Posterior cingulate gyrus (tissue), 11 donors: ENCODE measurements around the gene STK35.

ENCODE experiments used
- DNase-seq, 10 donors: peaks; one replicate each; pipeline versions ENCODE4 v3.0.0 to v3.0.0-alpha.2; 2020 to 2021; ENCODE audit warnings: mixed read lengths in 3 of 10
- intact Hi-C: fragments of 100-400 bp; cut with DNase I; formaldehyde crosslinking; loops from one replicate; pipeline ENCODE4 v1.15.1; 2023

STK35 gene

DNA sequence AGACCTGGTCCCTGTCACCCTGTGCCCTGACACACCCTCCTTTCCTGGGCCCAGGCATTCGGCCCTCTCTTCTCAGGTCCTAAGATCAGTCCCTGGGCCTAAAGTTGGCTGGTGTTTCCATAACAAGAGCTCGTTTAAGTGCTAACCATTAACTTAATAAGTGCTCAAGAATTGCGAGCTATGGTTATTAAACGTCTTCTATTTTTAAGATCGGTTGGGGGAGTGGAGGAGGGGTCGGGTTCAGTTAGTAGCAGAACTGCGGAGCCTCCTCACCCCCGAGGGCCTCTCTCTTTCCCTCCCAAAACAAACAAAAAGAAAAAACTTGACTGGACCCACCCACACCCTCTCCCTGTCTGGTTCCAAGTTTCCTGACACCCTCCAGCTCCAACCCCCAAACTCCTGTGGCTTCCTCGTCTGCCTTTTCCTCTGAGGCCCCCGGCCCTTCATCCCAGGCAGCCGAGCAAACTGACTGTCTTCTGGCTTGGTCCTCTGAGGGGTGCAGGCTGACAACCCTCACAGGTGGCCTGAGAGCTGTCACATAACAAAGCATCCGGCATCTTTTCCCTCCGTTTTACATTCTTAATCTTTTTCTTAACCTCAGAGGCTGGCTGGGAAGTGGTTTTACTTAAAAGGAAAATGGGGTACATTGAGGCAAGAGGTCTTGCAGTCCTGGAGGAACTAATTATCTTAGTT is 2.0 kb downstream of the STK35 start:
- peak in 1 of 10 donors; percentile 62 for DNase-seq
- intact Hi-C loops = loop anchor here (10.0 kb wide), 1 partner anchor 329 kb away; no protein-coding TSS in a partner anchor

- intact Hi-C loops = loop anchor here (10.0 kb wide), 1 partner anchor 329 kb away; no protein-coding TSS in a partner anchor
- DNase-seq = no peak
These were observed 2.6 kb downstream of the STK35 start for GRCh38 chr20:2104236-2104635.

DNA sequence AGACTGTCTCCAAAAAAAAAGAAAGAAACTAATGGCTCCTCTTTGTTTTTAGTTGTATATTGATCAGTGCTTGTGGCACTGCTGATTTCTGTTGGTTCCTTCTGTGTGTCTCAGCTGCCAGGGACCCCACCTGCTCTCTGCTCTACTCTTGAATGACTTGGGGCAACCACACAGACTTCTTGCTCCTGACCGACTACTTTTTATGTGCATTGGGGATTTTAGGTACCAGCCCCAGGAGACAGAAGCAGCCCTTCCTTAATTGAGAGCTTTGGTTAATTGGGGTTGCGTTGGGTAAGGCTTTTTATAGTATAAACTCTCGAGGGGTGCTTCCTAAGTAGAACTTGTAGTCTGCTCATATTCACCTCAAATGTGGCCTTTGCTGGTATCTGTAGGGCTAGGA is 6.9 kb downstream of the STK35 start:
- intact Hi-C loops = loop anchor here (10.0 kb wide), 1 partner anchor 334 kb away; no protein-coding TSS in a partner anchor
- no peak for DNase-seq

DNA sequence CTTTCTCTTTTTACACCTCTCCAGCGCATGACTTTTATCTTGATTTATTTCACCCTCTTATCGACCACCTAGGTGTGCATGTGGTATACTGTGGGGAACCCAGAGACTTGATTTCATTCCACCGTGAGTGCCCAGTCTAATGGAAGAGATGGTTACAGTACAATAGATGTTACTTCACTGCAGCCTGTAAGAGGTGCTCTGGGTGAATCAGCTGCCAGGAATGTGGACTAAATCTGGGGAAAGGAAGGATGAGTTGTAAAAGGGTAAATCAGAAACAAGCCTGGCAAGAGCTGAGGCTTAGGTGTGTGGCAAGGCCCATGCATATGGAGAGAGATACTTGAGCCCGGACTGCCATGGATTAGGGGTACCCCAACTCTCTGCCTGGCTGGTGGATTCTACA is 7.4 kb downstream of the STK35 start:
- intact Hi-C loops = loop anchor here (10.0 kb wide), 1 partner anchor 334 kb away; no protein-coding TSS in a partner anchor
- no peak for DNase-seq

GRCh38 chr20:2109425-2110210 is 8.0 kb downstream of the STK35 start:
- DNase-seq = peak in 3 of 10 donors; percentile 50 to 85 (median 64)
- intact Hi-C loops = loop anchor here (10.0 kb wide), 1 partner anchor 335 kb away; no protein-coding TSS in a partner anchor

- DNase-seq = no peak
These were observed 11.3 kb downstream of the STK35 start for GRCh38 chr20:2112910-2113309.

GRCh38 chr20:2114127-2114959 is 12.7 kb downstream of the STK35 start:
- intact Hi-C loops = no loop called here
- DNase-seq = no peak

More at GRCh38 chr20:2112910-2113309, 11.3 kb downstream of the STK35 start:
- intact Hi-C loops = no loop called here

DNA sequence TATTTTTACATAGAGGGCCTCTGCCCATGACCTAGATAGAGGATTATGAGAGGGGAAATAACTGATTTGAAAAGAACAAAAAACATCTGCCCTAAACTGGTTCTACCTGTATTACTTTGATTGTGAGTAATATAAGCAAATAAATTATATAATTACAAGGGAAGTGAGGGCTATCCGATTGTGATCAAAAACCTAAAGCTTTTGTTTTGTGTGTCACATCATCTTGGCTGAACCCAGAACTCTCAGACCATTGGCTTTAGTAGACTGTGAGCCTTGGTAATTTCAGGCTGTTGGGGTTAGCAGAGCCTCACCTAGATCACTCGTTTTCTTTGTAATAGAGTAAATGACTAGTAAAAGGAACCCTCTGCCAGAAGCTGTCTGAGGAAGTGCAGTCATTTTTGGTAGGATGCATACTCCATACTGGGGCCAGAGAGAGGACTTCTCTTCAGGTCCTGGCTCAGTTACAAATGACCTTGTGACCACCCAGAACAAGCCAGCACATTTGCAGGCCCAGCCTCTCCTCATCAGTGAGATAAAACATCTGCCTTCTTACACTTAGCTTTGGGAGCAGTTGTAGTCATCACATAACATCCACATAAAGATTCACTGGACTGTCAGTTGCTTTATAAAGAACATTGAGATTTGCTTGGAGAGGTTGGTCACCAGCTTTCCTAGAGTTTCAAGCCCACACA is 13.5 kb downstream of the STK35 start:
- no peak for DNase-seq
- intact Hi-C loops = no loop called here

DNA sequence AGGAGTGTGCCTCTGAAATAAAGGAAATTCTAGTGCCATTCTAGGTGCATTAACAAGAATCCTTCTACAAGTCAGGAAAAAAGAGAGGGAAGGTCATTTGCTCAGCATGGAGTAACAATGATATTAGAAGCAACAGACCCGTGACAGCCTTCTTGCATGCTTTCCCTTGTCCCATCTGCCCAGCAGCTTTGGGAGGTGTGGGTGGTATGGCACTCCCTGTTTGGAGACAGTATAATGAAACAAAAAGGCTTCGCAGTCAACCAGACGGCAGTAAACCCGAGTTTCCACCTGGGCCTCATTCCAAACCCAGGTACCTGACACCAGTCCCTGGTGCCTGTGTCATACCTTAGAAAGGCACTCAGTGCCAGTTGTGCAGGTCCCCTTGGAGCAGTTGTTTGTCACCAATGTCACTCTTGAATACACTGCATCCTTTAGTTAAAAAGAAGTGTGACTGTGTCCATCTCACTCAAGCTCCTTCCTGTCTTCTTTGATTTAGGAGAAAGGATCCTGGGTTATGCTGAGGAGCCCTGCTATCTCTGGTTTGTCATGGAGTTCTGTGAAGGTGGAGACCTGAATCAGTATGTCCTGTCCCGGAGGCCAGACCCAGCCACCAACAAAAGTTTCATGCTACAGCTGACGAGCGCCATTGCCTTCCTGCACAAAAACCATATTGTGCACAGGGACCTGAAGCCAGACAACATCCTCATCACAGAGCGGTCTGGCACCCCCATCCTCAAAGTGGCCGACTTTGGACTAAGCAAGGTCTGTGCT is 14.7 kb downstream of the STK35 start:
- intact Hi-C loops = no loop called here

GRCh38 chr20:2118783-2119182 is 17.2 kb downstream of the STK35 start:
- DNase-seq = no peak
- intact Hi-C loops = no loop called here

More for the DNA sequence above, 14.7 kb downstream of the STK35 start:
- DNase-seq = peak in 1 of 10 donors; percentile 89

GRCh38 chr20:2122936-2123335 is 21.3 kb downstream of the STK35 start:
- no peak for DNase-seq

GRCh38 chr20:2123720-2124119 is 22.1 kb downstream of the STK35 start:
- intact Hi-C loops = no loop called here
- DNase-seq = no peak

More at GRCh38 chr20:2122936-2123335, 21.3 kb downstream of the STK35 start:
- intact Hi-C loops = no loop called here

DNA sequence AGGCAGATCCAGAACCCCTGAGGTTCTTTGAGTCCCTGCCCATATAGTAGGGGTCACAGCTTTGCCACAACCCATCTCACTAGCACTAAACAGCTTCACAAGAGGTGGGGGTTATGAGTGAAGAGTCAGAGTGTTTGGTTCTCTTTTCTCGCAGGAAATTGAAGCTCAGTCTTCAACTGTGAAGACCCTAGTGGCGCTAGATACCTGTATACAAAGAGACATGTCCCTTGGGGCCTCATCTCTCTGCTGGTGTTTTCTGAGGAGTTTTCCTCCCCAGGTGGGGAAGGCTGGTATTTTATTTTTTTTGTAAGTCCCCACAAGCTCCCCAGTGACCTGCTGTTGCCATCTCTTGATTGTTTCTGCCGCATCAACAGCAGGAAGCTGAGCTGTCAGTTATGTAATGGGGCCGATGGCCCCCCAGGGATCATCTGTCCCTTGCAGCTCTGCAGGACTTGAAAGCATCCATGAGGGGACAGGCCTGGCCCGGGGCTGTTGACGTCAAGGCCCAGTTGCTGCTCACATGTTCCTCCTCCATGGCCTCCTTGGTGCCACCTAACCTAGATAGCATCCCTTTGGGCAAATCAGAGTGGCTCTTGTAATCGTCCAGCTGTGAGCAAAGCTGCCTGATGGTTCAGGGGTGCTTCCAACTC is 23.1 kb downstream of the STK35 start:
- intact Hi-C loops = no loop called here
- DNase-seq = no peak

- peak in 2 of 10 donors; percentile 33 to 39 for DNase-seq
- intact Hi-C loops = no loop called here
These were observed 24.0 kb downstream of the STK35 start for GRCh38 chr20:2125474-2126112.

DNA sequence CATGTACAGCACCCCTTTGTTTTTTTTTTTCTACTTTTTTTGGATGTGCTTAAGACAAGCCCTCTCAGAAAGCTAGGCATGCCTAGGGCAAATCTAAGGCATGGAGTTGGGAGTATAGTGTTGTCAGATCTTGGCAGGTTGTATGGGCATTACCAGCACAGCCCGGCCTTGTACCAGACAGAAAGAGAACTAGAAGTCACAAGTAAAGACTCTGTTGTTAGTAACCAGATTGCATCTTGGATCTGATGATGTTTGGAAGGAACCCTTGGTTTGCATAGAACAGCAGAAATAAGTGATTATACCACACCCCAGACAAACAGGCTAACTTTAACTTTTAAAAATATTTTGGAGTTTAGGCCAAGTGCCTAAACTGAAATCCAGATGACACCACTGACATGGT is 25.6 kb downstream of the STK35 start:
- DNase-seq = no peak
- intact Hi-C loops = no loop called here

GRCh38 chr20:2128542-2128941 is 26.9 kb downstream of the STK35 start:
- intact Hi-C loops = no loop called here
- DNase-seq = no peak

DNA sequence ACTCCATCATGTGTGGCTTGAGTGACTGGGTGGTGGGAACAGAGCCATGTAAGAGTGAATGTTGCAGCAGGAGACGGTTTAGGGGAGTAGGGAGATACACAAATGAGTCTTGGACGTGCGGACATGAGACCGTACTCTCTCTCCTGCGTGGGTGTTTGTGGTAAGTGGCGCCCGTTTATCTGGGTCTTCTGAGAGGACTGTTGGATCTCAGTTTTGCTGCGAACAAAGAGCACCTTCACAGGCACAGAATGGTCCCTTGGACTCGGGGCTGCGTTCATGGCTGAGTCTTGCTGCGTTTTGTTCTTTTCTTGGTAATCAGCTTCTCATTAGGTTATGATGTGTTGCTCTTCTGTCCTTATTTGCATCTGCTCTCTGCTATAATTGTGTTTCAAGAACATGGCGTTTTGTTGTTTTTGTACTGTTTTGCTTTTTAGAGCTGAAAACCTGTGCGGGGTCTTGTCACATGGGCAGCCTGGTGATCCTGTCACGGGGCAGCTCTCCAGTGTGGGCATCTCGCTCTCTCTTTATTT is 28.5 kb downstream of the STK35 start:
- intact Hi-C loops = no loop called here

GRCh38 chr20:2130683-2131082 is 29.1 kb downstream of the STK35 start:
- intact Hi-C loops = no loop called here
- no peak for DNase-seq

More for the DNA sequence above, 28.5 kb downstream of the STK35 start:
- peak; percentile 28 to 93 (median 64) for DNase-seq
